H9 (cell line): ENCODE measurements around the gene AKT1. TPM values are rescaled to one million over a fixed set of nuclear protein-coding genes. Genes with fewer than 3 reads are reported as not detected.

ENCODE experiments used
- DNase-seq: peaks from one replicate; pipeline ENCODE4 v3.0.0-alpha.2; 2017
- H2AFZ ChIP-seq: one replicate; pipeline ENCODE4 v1.6.1; 2013; ENCODE audit warnings: mild to moderate bottlenecking, low read length, control low read depth, moderate library complexity
- H2AK5ac ChIP-seq: 2 replicates; pipeline ENCODE4 v1.6.1; 2013; ENCODE audit warnings: low read length, control low read depth, mixed read lengths; ENCODE audit not compliant: insufficient read length
- H2BK120ac ChIP-seq: one replicate; pipeline ENCODE4 v1.6.1; 2013; ENCODE audit warnings: low read depth, mild to moderate bottlenecking, low read length, control low read depth, inconsistent platforms; ENCODE audit not compliant: poor library complexity, severe bottlenecking
- H2BK12ac ChIP-seq: 2 replicates; pipeline ENCODE4 v1.6.1; 2013; ENCODE audit warnings: low read length, control low read depth, mixed read lengths, low read depth; ENCODE audit not compliant: insufficient read length
- H2BK15ac ChIP-seq: 2 replicates; pipeline ENCODE4 v1.6.1; 2013; ENCODE audit warnings: low read depth, low read length, control low read depth
- H2BK20ac ChIP-seq: one replicate; pipeline ENCODE4 v1.6.1; 2013; ENCODE audit warnings: low read depth, mild to moderate bottlenecking, low read length, control low read depth, inconsistent platforms; ENCODE audit not compliant: poor library complexity, severe bottlenecking
- H2BK5ac ChIP-seq: 2 replicates; pipeline ENCODE4 v1.6.1; 2013; ENCODE audit warnings: low read length, control low read depth, mixed read lengths; ENCODE audit not compliant: insufficient read length
- H3K14ac ChIP-seq: 2 replicates; pipeline ENCODE4 v1.6.1; 2013; ENCODE audit warnings: low read length, control low read depth; ENCODE audit not compliant: insufficient read depth
- H3K18ac ChIP-seq: 2 replicates; pipeline ENCODE4 v1.6.1; 2013; ENCODE audit warnings: low read depth, mild to moderate bottlenecking, mixed read lengths, low read length, control low read depth; ENCODE audit not compliant: insufficient read length
- H3K23ac ChIP-seq: 2 replicates; pipeline ENCODE4 v1.6.1; 2013; ENCODE audit warnings: low read length, control low read depth, mixed read lengths, low read depth; ENCODE audit not compliant: insufficient read length
- H3K23me2 ChIP-seq: 2 replicates; pipeline ENCODE4 v1.6.1; 2013; ENCODE audit warnings: low read depth, mild to moderate bottlenecking, mixed read lengths, low read length, control low read depth; ENCODE audit not compliant: insufficient read length, poor library complexity, severe bottlenecking
- H3K27ac ChIP-seq: 2 replicates; pipeline ENCODE4 v1.5.1; 2013; ENCODE audit warnings: low read length, control low read depth, mixed read lengths, low read depth; ENCODE audit not compliant: insufficient read length
- H3K27me3 ChIP-seq: 2 replicates; pipeline ENCODE4 v1.6.1; 2013; ENCODE audit warnings: low read length, control low read depth, inconsistent platforms; ENCODE audit not compliant: insufficient read depth
- H3K4ac ChIP-seq: 2 replicates; pipeline ENCODE4 v1.6.1; 2013; ENCODE audit warnings: low read depth, mild to moderate bottlenecking, control low read depth, inconsistent platforms, low read length, moderate library complexity
- H3K4me1 ChIP-seq: 2 replicates; pipeline ENCODE4 v1.6.1; 2013; ENCODE audit warnings: low read length, control low read depth, inconsistent platforms; ENCODE audit not compliant: insufficient read depth
- H3K4me2 ChIP-seq: 2 replicates; pipeline ENCODE4 v1.6.1; 2013; ENCODE audit warnings: low read length, control low read depth, mixed read lengths; ENCODE audit not compliant: insufficient read length, insufficient read depth
- H3K56ac ChIP-seq: 2 replicates; pipeline ENCODE4 v1.6.1; 2013; ENCODE audit warnings: low read depth, mild to moderate bottlenecking, mixed read lengths, low read length, control low read depth; ENCODE audit not compliant: insufficient read length
- H3K79me1 ChIP-seq: 2 replicates; pipeline ENCODE4 v1.6.1; 2013; ENCODE audit warnings: low read depth, mild to moderate bottlenecking, moderate library complexity, low read length, control low read depth, inconsistent platforms; ENCODE audit not compliant: insufficient read depth, poor library complexity, severe bottlenecking
- H3K79me2 ChIP-seq: 2 replicates; pipeline ENCODE4 v1.6.1; 2013; ENCODE audit warnings: low read length, control low read depth, inconsistent platforms; ENCODE audit not compliant: insufficient read depth
- H3K9ac ChIP-seq: 2 replicates; pipeline ENCODE4 v1.6.1; 2013; ENCODE audit warnings: low read length, control low read depth, mixed read lengths; ENCODE audit not compliant: insufficient read length; ENCODE audit errors: extremely low read depth
- H3K9me3 ChIP-seq: one replicate; pipeline ENCODE4 v1.6.1; 2013; ENCODE audit warnings: low read depth, low read length, inconsistent platforms; ENCODE audit not compliant: control insufficient read depth
- H3T11ph ChIP-seq: one replicate; pipeline ENCODE4 v1.6.1; 2013; ENCODE audit warnings: mild to moderate bottlenecking, low read length, control low read depth, inconsistent platforms
- H4K20me1 ChIP-seq: one replicate; pipeline ENCODE4 v1.6.1; 2013; ENCODE audit not compliant: control insufficient read depth, insufficient read length, insufficient read depth
- H4K5ac ChIP-seq: 2 replicates; pipeline ENCODE4 v1.6.1; 2013; ENCODE audit warnings: low read depth, mild to moderate bottlenecking, mixed read lengths, low read length, control low read depth; ENCODE audit not compliant: insufficient read length
- H4K8ac ChIP-seq: replicated peaks from 2 replicates; pipeline ENCODE4 v1.6.1; 2013; ENCODE audit warnings: low read length, control low read depth, mixed read lengths, low read depth; ENCODE audit not compliant: insufficient read length
- H4K91ac ChIP-seq: 2 replicates; pipeline ENCODE4 v1.6.1; 2013; ENCODE audit warnings: low read depth, mild to moderate bottlenecking, moderate library complexity, mixed read lengths, low read length, control low read depth; ENCODE audit not compliant: insufficient read length
- H3K27ac Mint-ChIP-seq, 3 experiments: 2 replicates in 2 of 3; 3 replicates in 1 of 3; pipeline ENCODE4 v1.8.0; 2020 to 2021; ENCODE audit warnings: mixed read lengths in 3 of 3, mild to moderate bottlenecking in 1 of 3, moderate library complexity in 1 of 3
- H3K27me3 Mint-ChIP-seq: 2 replicates; pipeline ENCODE4 v1.8.0; 2021; ENCODE audit warnings: low read depth, mild to moderate bottlenecking, moderate library complexity, mixed read lengths
- H3K36me3 Mint-ChIP-seq, 3 experiments: 2 replicates in 2 of 3; 3 replicates in 1 of 3; pipeline ENCODE4 v1.8.0; 2020 to 2021; ENCODE audit warnings: low read depth in 3 of 3, mixed read lengths in 3 of 3; ENCODE audit not compliant: insufficient read depth in 1 of 3
- H3K4me1 Mint-ChIP-seq, 2 experiments: 2 replicates each; pipeline ENCODE4 v1.8.0; 2020; ENCODE audit warnings: mixed read lengths in 2 of 2
- H3K4me3 Mint-ChIP-seq, 2 experiments: 2 replicates in 1 of 2; 3 replicates in 1 of 2; pipeline ENCODE4 v1.8.0; 2020 to 2021; ENCODE audit warnings: mild to moderate bottlenecking in 2 of 2, mixed read lengths in 2 of 2, moderate library complexity in 1 of 2
- H3K9me3 Mint-ChIP-seq, 2 experiments: 2 replicates in 1 of 2; 3 replicates in 1 of 2; pipeline ENCODE4 v1.8.0; 2020; ENCODE audit warnings: mild to moderate bottlenecking in 2 of 2, mixed read lengths in 2 of 2, moderate library complexity in 1 of 2
- WGBS: extraction: QIAGEN DNeasy Blood & Tissue Kit; methylation state at CpG from one replicate; pipeline ENCODE4 v1.1.7; 2013; ENCODE audit warnings: missing lambda C conversion rate, low lambda C conversion rate, mixed read lengths; ENCODE audit not compliant: insufficient read length; ENCODE audit errors: extremely low coverage; 5-methylcytosine and 5-hydroxymethylcytosine counted together
- total RNA-seq: library from RNA; stranded (reverse); gene quantifications from 2 replicates; pipeline ENCODE4 v1.2.1, GENCODE V29; 2021
- TF ChIP-seq, protein P1 (sequence below): fragments of 200-600 bp; sonication (generic); conservative IDR thresholded peaks from 3 replicates; pipeline ENCODE4 v1.8.0; 2021; ENCODE audit warnings: antibody characterized with exemption, mild to moderate bottlenecking

Gene AKT1
- total RNA-seq, 1 experiment from 2014 or later: 101 TPM

GRCh38 chr14:104797115-104798044 is 1.8 kb upstream of the AKT1 start:
- Histone ChIP-seq H3K56ac (no peak overlapping the region), H3K14ac (no peak overlapping the region), H2AK5ac (no peak overlapping the region), H2BK20ac (no peak overlapping the region), H4K5ac (no peak overlapping the region), H3T11ph (no peak overlapping the region), H2BK12ac (no peak overlapping the region), H4K91ac (no peak overlapping the region), H3K9me3 (no peaks in the 10 kb centered on the region), H4K20me1 (no peaks in the 10 kb centered on the region), H3K18ac (no peak overlapping the region), H3K79me2 (no peaks in the 10 kb centered on the region; the same call in 1 of the 2 replicates), H3K79me1 (peaks cover 3% of the 10 kb centered on the region), H3K23ac (no peak overlapping the region), H3K4ac (no peak overlapping the region), H2BK5ac (no peak overlapping the region), H3K4me1 (peaks cover 6% of the 10 kb centered on the region; the same call in 1 of the 2 replicates), H2BK15ac (no peak overlapping the region), H3K27me3 (peaks cover 19% of the 10 kb centered on the region; the same call in 1 of the 2 replicates), H3K4me2 (no peak overlapping the region), H4K8ac (no peak overlapping the region), H2BK120ac (no peak overlapping the region), H2AFZ (no peak overlapping the region), H3K23me2 (peaks cover 21% of the 10 kb centered on the region), H3K9ac (no peak overlapping the region), H3K27ac (no peak overlapping the region)
- Mint-ChIP-seq H3K36me3 (peaks cover 0 to 2% (median under 1%) of the 10 kb centered on the region in 3 experiments; a peak in 1 of 7 replicates), H3K27me3 (peaks cover 56% of the 10 kb centered on the region), H3K9me3 (no peaks in the 10 kb centered on the region; a peak in 1 of 5 replicates), H3K4me3 (peak overlapping the region in 1 of 2 experiments; percentile 54; a peak in 3 of 5 replicates), H3K27ac (no peak overlapping the region), H3K4me1 (peaks cover 36 to 60% of the 10 kb centered on the region in 2 experiments)
- TF ChIP-seq, protein P1, sequence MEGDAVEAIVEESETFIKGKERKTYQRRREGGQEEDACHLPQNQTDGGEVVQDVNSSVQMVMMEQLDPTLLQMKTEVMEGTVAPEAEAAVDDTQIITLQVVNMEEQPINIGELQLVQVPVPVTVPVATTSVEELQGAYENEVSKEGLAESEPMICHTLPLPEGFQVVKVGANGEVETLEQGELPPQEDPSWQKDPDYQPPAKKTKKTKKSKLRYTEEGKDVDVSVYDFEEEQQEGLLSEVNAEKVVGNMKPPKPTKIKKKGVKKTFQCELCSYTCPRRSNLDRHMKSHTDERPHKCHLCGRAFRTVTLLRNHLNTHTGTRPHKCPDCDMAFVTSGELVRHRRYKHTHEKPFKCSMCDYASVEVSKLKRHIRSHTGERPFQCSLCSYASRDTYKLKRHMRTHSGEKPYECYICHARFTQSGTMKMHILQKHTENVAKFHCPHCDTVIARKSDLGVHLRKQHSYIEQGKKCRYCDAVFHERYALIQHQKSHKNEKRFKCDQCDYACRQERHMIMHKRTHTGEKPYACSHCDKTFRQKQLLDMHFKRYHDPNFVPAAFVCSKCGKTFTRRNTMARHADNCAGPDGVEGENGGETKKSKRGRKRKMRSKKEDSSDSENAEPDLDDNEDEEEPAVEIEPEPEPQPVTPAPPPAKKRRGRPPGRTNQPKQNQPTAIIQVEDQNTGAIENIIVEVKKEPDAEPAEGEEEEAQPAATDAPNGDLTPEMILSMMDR: no peak
- no CpG with 5 or more reads among the region's 18 CpGs for WGBS
- DNase-seq: no peak
